Measurements from ENCODE around the gene C1QTNF12.

DNA sequence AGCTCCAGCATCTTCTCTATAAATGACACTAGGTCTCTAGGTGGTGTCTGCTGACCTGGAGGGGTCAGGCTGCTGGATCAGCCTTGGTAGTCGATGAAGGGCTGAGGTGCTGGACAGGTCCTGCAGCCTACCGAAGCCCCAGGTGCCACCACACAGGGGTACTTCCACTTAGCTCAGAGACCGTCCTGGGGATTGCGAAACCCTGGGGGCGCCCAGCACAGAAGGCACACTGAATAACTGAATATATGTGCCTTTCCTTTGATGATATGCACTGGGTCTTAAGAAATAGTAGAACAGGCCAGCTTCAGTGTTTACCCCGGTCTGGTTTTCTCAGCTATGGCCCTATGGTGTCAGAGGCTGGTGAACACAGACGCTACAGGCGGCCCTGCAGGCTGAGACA, 16.2 kb upstream of the C1QTNF12 start:
- TF ChIP-seq ZNF274 (IDR thresholded peaks at IDR 0.05; ENCODE audit: low read depth, low read length) (no peak), YY1 (IDR thresholded peaks at IDR 0.05; ENCODE audit: insufficient read depth, insufficient read length) (no peak), SUZ12 (IDR thresholded peaks at IDR 0.05; ENCODE audit: extremely low read depth, insufficient read depth, insufficient read length) (no peak)
